Trophoblast cell (in vitro differentiated cells and primary cell): ENCODE results near the gene C16orf74.

Experiments
- DNase-seq, 2 donors: peaks; one replicate each; pipeline ENCODE4 v3.0.0-alpha.2; 2016
- H2AFZ ChIP-seq: 2 replicates; pipeline ENCODE4 v1.6.1; 2013; ENCODE audit warnings: low read length, moderate library complexity, mild to moderate bottlenecking; ENCODE audit not compliant: insufficient read depth, poor library complexity
- H2AK5ac ChIP-seq: 2 replicates; pipeline ENCODE4 v1.6.1; 2013; ENCODE audit warnings: mild to moderate bottlenecking, low read length
- H2BK120ac ChIP-seq: 2 replicates; pipeline ENCODE4 v1.6.1; 2013; ENCODE audit warnings: low read length, mild to moderate bottlenecking, moderate library complexity; ENCODE audit not compliant: insufficient read depth, poor library complexity
- H2BK12ac ChIP-seq: 2 replicates; pipeline ENCODE4 v1.6.1; 2013; ENCODE audit warnings: mild to moderate bottlenecking, low read length, moderate library complexity
- H2BK5ac ChIP-seq: 2 replicates; pipeline ENCODE4 v1.6.1; 2013; ENCODE audit warnings: low read length, low read depth, moderate library complexity, mild to moderate bottlenecking; ENCODE audit not compliant: poor library complexity
- H3K14ac ChIP-seq: 2 replicates; pipeline ENCODE4 v1.6.1; 2013; ENCODE audit warnings: mild to moderate bottlenecking, low read length
- H3K18ac ChIP-seq: 2 replicates; pipeline ENCODE4 v1.6.1; 2013; ENCODE audit warnings: mild to moderate bottlenecking, low read length
- H3K23ac ChIP-seq: 2 replicates; pipeline ENCODE4 v1.6.1; 2013; ENCODE audit warnings: low read length
- H3K27ac ChIP-seq: 2 replicates; pipeline ENCODE4 v1.5.1; 2013; ENCODE audit warnings: low read depth, mild to moderate bottlenecking, inconsistent platforms, low read length, moderate library complexity
- H3K27me3 ChIP-seq: 2 replicates; pipeline ENCODE4 v1.6.1; 2013; ENCODE audit warnings: inconsistent platforms, mild to moderate bottlenecking, low read length, moderate library complexity; ENCODE audit not compliant: insufficient read depth
- H3K36me3 ChIP-seq, 2 experiments: 1 replicate in 1 of 2; 2 replicates in 1 of 2; pipeline ENCODE4 v1.6.1; 2013; ENCODE audit warnings: low read length in 2 of 2, mild to moderate bottlenecking in 2 of 2, moderate library complexity in 1 of 2; ENCODE audit not compliant: insufficient read depth in 2 of 2, control insufficient read depth in 1 of 2
- H3K4ac ChIP-seq: 2 replicates; pipeline ENCODE4 v1.6.1; 2013; ENCODE audit warnings: low read depth, mild to moderate bottlenecking, low read length, moderate library complexity
- H3K4me1 ChIP-seq, 2 experiments: 1 replicate in 1 of 2; 2 replicates in 1 of 2; pipeline ENCODE4 v1.6.1; 2013; ENCODE audit warnings: low read length in 2 of 2, mild to moderate bottlenecking in 2 of 2, moderate library complexity in 1 of 2; ENCODE audit not compliant: insufficient read depth in 2 of 2, control insufficient read depth in 1 of 2
- H3K4me2 ChIP-seq: 2 replicates; pipeline ENCODE4 v1.6.1; 2013; ENCODE audit warnings: inconsistent platforms, mild to moderate bottlenecking, low read length, moderate library complexity
- H3K4me3 ChIP-seq: 2 replicates; pipeline ENCODE4 v1.5.1; 2013; ENCODE audit warnings: mild to moderate bottlenecking, low read depth, low read length, inconsistent platforms
- H3K79me1 ChIP-seq: one replicate; pipeline ENCODE4 v1.6.1; 2013; ENCODE audit warnings: low read length
- H3K79me2 ChIP-seq: 2 replicates; pipeline ENCODE4 v1.6.1; 2013; ENCODE audit warnings: low read length, mild to moderate bottlenecking; ENCODE audit not compliant: control insufficient read depth, insufficient read depth, poor library complexity
- H3K9ac ChIP-seq: 2 replicates; pipeline ENCODE4 v1.6.1; 2013; ENCODE audit warnings: mild to moderate bottlenecking, low read length
- H3K9me3 ChIP-seq: 2 replicates; pipeline ENCODE4 v1.6.1; 2013; ENCODE audit warnings: low read depth, mild to moderate bottlenecking, control low read depth, inconsistent platforms, low read length; ENCODE audit not compliant: insufficient read depth
- H4K12ac ChIP-seq: 2 replicates; pipeline ENCODE4 v1.6.1; 2013; ENCODE audit warnings: low read depth, mild to moderate bottlenecking, low read length, moderate library complexity
- H4K8ac ChIP-seq: 2 replicates; pipeline ENCODE4 v1.6.1; 2013; ENCODE audit warnings: low read depth, mild to moderate bottlenecking, low read length, moderate library complexity
- H4K91ac ChIP-seq: one replicate; pipeline ENCODE4 v1.6.1; 2013; ENCODE audit warnings: low read depth, mild to moderate bottlenecking, low read length, moderate library complexity
- WGBS: extraction: QIAGEN DNeasy Blood & Tissue Kit; methylation state at CpG from one replicate; pipeline ENCODE4 v1.1.7; 2013; ENCODE audit warnings: missing lambda C conversion rate; ENCODE audit not compliant: insufficient read length, insufficient coverage; ENCODE audit errors: extremely low coverage; 5-methylcytosine and 5-hydroxymethylcytosine counted together

C16orf74 gene

GRCh38 chr16:85718153-85718477 lies 32.8 kb downstream of the C16orf74 start:
- Histone ChIP-seq H3K9ac (no peak overlapping the region), H4K8ac (no peak overlapping the region), H3K9me3 (no peaks in the 10 kb centered on the region), H3K79me1 (no peaks in the 10 kb centered on the region), H3K79me2 (no peaks in the 10 kb centered on the region), H4K12ac (no peak overlapping the region), H4K91ac (no peak overlapping the region), H2BK12ac (no peak overlapping the region), H2AK5ac (no peak overlapping the region), H3K18ac (no peak overlapping the region), H2BK120ac (no peak overlapping the region), H2AFZ (no peak overlapping the region), H3K27me3 (peaks cover 7% of the 10 kb centered on the region), H3K4me3 (no peak overlapping the region), H3K4me1 (no peaks in the 10 kb centered on the region), H3K4ac (no peak overlapping the region), H3K4me2 (no peak overlapping the region), H3K14ac (no peak overlapping the region), H3K36me3 (no peaks in the 10 kb centered on the region), H2BK5ac (no peak overlapping the region), H3K27ac (no peak overlapping the region), H3K23ac (no peak overlapping the region)
- DNase-seq: no peak
- WGBS: no CpG with 5 or more reads among the region's 6 CpGs

GRCh38 chr16:85717393-85718152 lies 33.3 kb downstream of the C16orf74 start:
- DNase-seq: peak; percentile 57 to 87
- Histone ChIP-seq H3K4me3 (no peak overlapping the region), H3K36me3 (no peaks in the 10 kb centered on the region), H2AK5ac (no peak overlapping the region), H2AFZ (no peak overlapping the region), H3K4me1 (no peaks in the 10 kb centered on the region), H3K14ac (no peak overlapping the region), H2BK12ac (no peak overlapping the region), H3K4ac (no peak overlapping the region), H4K12ac (no peak overlapping the region), H3K79me1 (no peaks in the 10 kb centered on the region), H3K27ac (no peak overlapping the region), H3K9me3 (no peaks in the 10 kb centered on the region), H4K91ac (no peak overlapping the region), H3K9ac (no peak overlapping the region), H3K79me2 (no peaks in the 10 kb centered on the region), H2BK5ac (no peak overlapping the region), H2BK120ac (no peak overlapping the region), H3K23ac (no peak overlapping the region), H3K18ac (no peak overlapping the region), H4K8ac (no peak overlapping the region), H3K4me2 (no peak overlapping the region), H3K27me3 (peaks cover 7% of the 10 kb centered on the region)
- no CpG with 5 or more reads among the region's 21 CpGs for WGBS

- no CpG with 5 or more reads among the region's 3 CpGs for WGBS
- H2BK12ac ChIP-seq: no peak overlapping the region
- H3K4me1 ChIP-seq: no peaks in the 10 kb centered on the region
- no peaks in the 10 kb centered on the region for H3K79me2 ChIP-seq
- no peak overlapping the region for H3K4me2 ChIP-seq
- no peak overlapping the region for H4K12ac ChIP-seq
- no peak overlapping the region for H3K23ac ChIP-seq
- no peak overlapping the region for H4K91ac ChIP-seq
- no peak overlapping the region for H3K27ac ChIP-seq
- no peak overlapping the region for H3K9ac ChIP-seq
- no peak overlapping the region for H3K18ac ChIP-seq
- H2AFZ ChIP-seq: no peak overlapping the region
- H3K4ac ChIP-seq: no peak overlapping the region
- no peak overlapping the region for H3K4me3 ChIP-seq
- peaks cover 7% of the 10 kb centered on the region for H3K27me3 ChIP-seq
- H3K14ac ChIP-seq: no peak overlapping the region
- no peak for DNase-seq
- H2BK120ac ChIP-seq: no peak overlapping the region
- peaks cover 6% of the 10 kb centered on the region for H3K9me3 ChIP-seq
- no peak overlapping the region for H2AK5ac ChIP-seq
- no peaks in the 10 kb centered on the region for H3K79me1 ChIP-seq
- H3K36me3 ChIP-seq: no peaks in the 10 kb centered on the region
- H2BK5ac ChIP-seq: no peak overlapping the region
- no peak overlapping the region for H4K8ac ChIP-seq
Observed at GRCh38 chr16:85716680-85717038, 34.2 kb downstream of the C16orf74 start.

- no peak overlapping the region for H3K27ac ChIP-seq
- H3K4me3 ChIP-seq: no peak overlapping the region
- no peak overlapping the region for H3K4ac ChIP-seq
- H3K4me1 ChIP-seq: no peaks in the 10 kb centered on the region
- 86% methylated on average over 1 of the region's 9 CpGs for WGBS
- no peak overlapping the region for H4K12ac ChIP-seq
- H3K23ac ChIP-seq: no peak overlapping the region
- no peak overlapping the region for H3K9ac ChIP-seq
- H3K14ac ChIP-seq: no peak overlapping the region
- no peak overlapping the region for H2AK5ac ChIP-seq
- H2BK5ac ChIP-seq: no peak overlapping the region
- no peak for DNase-seq
- H3K18ac ChIP-seq: no peak overlapping the region
- no peak overlapping the region for H2AFZ ChIP-seq
- H4K8ac ChIP-seq: no peak overlapping the region
- H2BK120ac ChIP-seq: no peak overlapping the region
- H3K9me3 ChIP-seq: peaks cover 6% of the 10 kb centered on the region
- H3K4me2 ChIP-seq: no peak overlapping the region
- H4K91ac ChIP-seq: no peak overlapping the region
- peaks cover 7% of the 10 kb centered on the region for H3K27me3 ChIP-seq
- H3K36me3 ChIP-seq: no peaks in the 10 kb centered on the region
- no peaks in the 10 kb centered on the region for H3K79me1 ChIP-seq
- no peak overlapping the region for H2BK12ac ChIP-seq
- no peaks in the 10 kb centered on the region for H3K79me2 ChIP-seq
Observed at GRCh38 chr16:85716022-85716679, 34.7 kb downstream of the C16orf74 start.
